ENCODE measurements around the gene IL31. TPM values are rescaled to one million over a fixed set of nuclear protein-coding genes. Genes with fewer than 3 reads are reported as not detected.
"Not testable (repeated sequence)": the region's sequence is repeated elsewhere in the genome, so short reads cannot be mapped to it uniquely, and the experiment has no call there.

The IL31 gene
- total RNA-seq, 1 donor from 2014 or later: not detected

DNA sequence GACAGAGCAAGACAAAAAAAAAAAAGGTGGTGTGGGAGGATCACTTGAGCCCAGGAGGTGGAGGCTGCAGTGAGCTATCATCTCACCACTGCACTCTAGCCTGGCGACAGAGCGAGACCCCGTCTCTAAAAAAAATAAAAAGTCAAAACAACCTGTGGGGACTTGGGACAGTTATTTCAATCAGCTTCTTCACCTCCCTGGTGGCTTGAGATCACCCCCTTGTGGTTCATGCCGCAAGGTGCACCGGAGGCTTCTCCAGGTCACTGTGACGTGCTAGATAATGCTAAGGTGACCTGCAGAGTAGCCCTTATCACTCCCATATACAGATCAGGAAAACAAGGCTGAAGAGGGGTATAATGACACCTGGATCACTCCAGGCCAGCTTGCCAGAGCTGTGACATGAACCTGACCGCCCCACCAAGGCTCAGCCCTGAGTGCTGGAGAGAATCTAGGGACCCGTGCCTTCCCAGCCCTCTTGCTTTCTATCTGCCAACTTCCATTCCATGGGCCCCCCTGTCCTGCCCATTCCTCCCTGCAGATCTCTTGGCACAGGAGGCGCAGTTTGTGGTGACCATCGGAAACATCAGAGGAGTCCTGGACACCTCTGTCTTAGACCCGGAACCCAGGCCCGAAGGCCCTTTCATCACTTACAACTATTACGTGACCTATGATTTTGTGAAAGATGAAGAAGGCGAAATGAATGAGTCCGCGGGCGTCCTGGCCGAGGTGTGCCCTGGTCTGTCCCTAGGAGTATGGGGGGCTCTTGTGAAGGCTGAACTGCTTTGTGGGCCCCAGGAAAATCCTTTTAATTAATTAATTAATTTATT lies 17.0 kb upstream of the IL31 start:
- no peak for DNase-seq

DNA sequence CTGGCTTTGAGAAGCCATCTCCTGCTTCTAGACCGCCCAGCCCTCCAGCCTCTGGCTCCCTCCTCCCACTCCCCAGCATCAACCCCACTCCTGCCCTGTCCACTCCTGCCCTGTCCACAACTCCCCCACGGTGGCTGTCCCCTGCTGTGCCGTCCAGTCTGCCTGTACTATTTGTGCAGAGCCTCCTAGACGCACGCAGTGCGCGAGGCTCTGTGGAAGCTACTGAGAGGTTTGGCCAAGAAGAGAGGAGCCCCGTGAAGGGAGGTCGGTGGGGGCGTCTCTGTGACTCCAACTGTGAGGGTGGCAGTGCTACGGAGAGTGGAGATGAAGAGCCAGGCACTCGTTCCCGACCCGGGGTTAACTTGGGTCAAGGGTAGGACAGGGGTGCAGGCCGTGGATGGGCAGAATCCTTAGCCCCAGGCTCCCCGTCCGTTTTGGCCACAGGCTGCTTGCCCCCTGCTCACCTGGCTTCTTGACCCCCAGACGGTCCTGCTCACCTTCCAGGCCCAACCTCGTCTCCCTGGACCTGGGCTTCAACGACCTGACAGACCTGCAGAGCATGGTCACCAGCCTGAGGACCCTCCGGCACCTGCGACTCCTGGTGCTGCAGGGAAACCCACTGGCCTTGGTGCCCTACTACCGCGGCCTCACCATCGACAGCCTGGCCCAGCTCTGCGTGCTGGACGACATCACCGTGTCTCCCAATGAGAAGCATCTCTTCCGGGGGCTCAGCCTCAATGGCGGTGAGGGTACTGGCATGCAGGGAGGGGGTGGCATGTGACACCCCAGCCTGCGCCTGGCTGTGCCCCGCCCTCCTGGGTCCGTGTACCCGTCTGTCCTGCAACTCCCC lies 15.8 kb upstream of the IL31 start:
- no peak for DNase-seq

DNA sequence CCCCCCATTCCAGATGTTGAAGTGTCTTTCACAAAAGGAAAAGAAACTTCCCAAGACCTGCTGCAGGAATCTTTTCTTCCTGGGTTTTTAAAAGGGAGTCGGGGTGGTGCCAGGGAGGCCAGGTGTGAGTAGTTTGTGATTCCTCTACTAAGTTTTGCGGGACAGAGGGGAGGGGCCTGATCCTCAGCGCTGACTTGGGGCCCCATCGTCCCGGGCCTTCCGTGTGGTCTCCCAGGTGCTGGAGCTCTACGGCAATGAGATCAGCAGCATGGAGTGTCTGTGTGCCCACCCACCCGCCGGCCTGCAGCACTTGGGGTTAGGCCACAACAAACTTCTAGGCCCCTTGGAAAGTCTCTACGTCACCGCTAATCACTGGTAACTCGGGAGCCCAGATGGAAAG lies 13.4 kb upstream of the IL31 start:
- DNase-seq: no peak

DNA sequence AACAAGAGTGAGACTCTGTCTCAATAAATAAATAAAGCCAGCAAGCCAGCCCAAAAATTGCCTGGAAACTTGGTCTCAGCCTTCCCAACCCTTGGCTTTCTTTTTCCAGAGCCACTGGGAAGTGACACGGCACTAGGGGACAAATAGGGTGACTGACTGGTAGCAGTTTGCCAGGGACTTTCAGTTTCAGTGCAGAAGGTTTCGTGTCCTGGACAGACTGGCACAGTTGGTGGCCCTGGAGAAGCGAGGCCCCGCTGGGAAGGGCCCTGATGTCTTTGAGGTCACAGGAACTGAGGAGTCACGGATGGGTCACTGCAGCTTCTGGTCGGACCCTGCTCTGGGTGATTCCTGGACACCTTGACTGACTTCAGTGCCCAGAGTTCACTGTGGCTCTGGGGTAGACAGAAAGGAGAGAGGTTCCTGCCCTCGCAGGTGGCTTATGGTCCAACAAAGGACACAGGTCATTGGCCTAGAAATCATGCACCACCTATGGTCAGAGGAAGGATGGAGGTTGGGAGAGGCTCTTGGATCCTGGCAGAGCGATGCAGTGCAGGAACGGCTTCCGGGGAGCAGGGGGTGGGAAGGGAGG lies 11.6 kb upstream of the IL31 start:
- no peak for DNase-seq

DNA sequence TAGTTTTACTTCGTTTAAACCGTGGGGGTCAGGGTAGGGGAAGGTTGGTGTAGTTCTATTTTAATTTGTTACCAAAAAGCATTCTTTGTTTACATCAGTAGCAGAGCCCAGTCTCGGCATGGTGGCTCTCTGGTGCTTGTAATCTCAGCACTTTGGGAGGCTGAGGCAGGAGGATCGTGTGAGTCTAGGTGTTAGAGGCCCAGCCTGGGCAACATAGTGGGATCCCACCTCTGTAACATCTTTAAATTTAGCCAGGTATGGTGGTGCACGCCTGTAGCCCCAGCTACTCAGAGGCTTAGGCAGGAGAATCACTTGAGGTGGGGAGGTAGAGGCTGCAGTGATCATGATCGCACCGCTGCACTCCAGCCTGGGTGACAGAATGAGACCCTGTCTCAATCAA lies 11.1 kb upstream of the IL31 start:
- no peak for DNase-seq

DNA sequence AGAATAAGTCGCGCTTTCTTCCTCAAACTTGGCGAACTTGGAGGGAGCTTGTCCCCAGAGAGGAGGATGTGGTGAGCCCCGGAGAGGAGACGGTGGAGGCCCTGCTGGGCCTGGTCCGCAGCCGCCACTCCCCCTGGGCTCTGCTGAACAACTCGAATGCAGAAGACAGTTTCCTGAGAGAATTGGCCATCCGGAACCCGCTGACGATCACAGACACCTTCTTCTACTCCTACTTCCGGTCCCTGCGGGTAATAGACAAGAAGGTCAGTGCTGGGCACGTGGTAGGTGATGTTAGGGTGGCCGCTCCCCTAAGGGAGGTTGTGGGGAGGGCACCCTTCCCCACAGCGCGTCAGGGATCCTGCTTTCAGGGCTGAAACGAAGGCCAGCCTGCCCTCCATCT lies 10.5 kb upstream of the IL31 start:
- DNase-seq: no peak

DNA sequence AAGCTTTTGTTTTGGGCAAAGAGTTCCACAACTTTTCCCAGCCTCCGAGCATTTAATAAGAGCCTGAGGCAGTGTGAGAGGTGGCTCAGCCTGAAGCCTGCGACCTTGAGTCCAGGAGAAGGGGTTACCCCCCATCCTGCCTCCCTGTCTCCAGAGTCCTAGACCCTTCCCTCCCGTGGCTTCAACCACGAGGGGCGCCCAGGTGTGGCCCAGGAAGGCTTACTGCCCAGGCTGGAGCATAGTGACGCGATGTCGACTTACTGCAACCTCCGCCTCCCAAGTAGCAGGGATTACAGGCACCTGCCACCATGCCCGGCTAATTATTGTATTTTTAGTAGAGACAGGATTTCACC lies 9.5 kb upstream of the IL31 start:
- DNase-seq: no peak

DNA sequence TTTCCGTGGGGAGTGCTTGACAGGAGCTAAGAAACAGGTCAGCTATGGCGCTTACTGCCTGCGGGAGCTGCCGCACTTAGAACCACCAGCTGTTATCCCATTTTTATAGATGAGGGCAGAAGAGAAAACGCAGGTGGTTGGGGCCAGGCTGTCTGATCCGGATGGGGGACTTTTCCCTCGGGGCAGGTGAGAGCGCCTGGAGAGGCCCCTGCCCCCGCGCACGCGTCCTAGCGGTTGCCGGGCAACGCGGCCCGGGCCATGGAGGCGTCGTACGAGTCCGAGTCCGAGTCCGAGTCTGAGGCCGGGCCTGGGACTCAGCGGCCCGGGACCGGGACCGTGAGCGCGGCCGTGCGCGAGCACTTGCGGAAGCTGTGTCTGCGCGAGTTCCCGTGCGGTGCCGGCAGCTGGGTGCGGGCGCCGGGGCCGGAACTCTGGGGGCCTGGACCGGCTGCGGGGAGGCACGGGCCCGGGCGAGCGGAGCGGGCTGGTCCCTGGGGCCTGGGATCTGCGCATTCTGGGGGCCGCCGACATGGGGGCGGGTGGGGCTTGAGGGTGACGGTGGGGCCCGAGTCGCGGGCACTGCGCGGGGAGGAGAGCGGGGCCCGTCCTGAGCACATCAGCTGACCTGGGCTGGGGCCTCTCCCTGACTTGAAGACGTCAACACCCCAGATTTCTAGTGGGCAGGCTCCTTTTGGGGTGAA lies 9.0 kb upstream of the IL31 start, which contains the start of gene LRRC43:
LRRC43 (plus strand) TSS at position 237 of the 701 bp plus-strand sequence; CDS start at position 259, 22 bp downstream.
- DNase-seq: no peak

DNA sequence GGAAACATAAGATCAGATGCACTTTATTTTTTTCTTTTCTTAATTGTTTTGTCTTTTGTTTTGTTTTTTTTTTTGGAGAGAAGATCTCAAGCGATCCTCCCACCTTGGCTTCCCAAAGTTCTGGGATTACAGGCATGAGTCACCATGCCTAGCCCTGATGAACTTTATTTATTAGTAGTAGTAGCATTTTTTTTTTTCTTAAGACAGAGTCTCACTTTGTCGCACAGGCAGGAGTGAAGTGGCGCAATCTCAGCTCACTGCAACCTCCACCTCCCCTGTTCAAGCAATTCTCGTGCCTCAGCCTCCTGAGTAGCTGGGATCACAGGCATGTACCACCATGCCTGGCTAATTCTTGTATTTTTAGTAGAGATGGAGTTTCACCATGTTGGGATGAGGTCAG lies 2.5 kb upstream of the IL31 start:
- not testable (repeated sequence) for DNase-seq

DNA sequence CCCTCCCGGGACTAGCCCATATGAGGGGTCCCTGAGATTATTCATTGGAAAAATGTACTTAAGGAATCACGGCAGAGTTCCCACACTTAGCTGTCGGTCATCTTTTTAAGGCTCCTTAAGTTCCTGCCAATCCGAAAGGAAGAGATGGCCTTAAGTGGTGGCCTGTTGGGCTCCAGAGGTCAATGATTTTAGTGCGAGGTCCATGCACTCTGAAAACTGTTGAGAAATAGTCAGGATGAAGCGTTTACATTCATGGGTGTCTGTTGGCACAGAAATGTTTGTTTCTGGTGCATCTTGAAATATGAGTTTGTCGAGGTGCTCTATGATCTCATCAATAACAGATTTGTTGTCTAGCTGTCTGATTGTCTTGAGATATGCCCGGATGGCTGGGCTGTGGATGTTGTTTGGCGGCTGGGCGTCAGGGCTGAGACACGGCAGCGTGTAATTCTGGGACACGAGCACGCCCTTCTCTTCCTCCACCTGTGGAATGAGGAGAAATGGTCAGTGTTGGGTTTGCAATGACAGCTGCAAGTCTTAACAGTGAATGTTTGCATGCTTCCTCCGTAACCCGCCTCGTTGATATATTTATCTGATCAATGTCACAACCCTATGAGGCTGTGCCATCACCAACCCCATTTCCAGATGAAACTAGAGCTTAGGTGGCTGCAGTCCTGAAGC lies 1.6 kb downstream of the IL31 start:
- DNase-seq: no peak

DNA sequence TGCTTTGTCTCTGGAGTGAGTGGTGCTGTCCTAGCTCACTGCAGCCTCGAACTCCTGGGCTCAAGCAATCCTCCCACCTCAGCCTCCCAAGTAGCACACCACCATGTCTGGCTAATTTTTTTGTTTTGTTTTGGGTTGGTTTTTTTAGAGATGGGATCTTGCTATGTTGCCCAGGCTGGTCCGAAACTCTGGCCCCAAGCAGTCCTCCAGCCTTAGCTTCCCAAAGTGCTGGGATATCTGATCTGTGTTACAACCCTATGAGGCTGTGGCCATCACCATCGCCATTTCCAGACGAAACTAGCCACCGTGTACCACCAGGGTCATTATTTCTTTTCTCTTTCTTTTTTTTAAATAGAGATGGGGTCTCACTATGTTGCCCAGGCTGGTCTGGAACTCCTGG lies 2.6 kb downstream of the IL31 start:
- DNase-seq: no peak

DNA sequence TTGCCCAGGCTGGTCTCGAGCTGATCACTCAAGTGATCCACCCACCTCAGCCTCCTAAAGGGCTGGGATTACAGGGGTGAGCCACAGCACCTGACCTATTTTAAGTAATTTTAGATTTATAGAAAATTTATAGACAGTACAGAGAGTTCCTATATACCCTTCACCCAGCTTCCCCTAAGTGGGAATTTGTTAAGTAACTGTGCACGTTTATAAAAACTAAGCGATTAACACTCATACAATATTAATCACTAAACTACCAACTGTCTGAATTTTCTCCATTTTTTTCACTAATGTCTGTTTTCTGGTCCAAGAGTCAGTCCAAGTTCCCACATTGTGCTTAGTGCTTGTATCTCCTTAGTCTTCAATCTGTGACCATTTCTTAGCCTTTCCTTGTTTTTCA lies 5.5 kb downstream of the IL31 start:
- no peak for DNase-seq

DNA sequence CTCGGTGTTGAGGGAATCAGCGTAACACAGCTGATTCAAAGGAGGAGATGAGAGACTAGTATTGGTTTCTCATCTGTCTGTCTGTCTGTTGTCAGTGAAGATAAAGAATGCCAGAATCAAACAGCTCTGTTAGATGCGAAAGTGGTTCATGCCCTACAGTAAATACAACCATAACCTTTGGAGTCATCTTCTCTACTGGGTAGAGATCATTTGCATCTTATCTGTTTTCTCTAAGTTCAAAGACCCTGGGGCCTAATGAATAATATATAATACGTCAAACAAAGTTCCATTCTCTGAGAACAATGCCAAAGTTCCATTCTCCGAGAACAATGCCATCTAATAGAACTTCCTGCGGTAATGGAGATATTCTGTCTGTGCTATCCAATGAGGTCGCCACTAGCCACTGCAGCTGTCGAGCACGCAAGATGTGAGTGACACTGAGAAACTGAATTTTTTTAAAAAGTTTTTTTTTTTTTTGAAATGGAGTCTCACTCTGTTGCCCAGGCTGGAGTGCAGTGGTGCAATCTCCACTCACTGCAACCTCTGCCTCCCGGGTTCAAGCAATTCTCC lies 6.6 kb downstream of the IL31 start:
- DNase-seq: no peak

DNA sequence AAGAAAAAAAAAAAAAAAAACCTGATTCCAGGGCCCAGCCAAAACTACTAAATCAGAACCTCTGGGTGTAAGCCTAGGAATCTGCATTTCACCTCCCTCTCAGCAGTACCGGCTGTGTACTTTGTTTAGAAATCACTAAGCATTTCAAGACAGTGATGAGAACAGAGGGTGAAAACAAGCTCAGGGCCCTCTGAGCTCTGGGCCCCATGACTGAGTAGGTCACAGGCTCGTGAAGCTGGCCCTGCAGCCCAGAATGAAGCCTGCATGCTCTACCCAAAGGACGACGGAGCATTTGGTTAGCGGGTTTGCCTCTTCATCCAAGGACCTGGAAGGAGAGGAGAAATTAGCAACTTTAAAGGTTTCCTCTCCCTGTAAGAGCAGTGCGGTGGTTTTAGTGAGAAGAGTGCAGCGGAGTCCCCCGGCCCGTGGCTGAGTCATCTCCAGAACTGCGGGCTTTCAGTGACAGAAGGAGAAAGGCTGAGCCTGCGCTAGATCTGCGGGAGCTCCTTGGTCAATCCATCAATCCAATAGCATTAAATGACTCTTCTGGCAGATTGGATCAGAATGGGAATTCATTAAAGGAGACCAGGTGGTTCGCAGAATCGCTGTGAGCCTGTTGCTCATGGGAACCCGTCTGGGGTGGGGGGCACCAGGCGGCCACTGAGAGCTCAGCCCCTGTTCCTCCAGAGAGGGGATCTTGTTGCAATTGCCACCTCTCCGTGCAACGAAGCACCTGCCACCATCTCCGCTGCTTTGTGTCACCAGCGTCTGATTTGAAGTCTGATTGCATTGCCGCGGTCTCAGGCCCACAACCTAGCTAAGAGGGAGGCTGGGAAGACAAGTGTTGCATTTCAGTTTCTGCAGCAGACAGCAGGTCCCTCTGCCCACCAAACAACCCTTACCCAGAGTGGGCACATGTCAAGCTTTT lies 7.3 kb downstream of the IL31 start:
- no peak for DNase-seq

DNA sequence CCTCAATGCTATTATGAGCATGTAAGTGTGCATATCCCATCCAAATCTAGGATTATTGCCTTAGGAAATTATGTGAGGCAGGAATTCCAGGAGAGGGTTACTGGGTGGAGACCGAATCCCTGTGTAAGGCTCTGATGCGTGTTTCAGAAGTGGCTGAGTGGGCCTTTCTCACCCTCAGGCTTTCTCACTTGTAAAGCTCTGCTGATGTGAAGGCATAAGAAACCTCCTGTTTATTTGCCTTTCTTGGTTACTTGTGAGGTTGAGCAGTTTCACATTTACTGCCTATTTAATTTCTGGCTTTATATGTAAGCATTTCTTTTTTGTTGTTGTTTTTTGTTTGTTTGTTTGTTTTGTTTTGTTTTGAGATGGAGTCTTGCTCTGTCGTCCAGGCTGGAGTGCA lies 11.0 kb downstream of the IL31 start:
- no peak for DNase-seq

DNA sequence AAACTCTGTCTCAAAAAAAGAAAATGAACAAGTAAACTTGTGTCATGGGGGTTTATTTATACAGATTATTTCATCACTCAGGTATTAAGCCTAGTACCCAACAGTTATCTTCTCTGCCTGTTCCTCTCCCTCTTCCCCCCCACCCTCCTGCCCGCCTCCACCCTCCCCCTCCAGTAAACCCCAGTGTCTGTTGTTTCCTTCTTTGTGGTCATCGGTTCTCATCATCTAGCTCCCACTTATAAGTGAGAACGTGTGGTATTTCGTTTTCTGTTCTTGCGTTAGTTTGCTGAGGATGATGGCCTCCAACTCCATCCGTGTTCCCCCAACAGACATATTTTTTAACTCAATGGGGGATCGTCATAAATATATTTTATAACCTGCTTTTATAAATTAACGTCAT lies 12.3 kb downstream of the IL31 start:
- no peak for DNase-seq

DNA sequence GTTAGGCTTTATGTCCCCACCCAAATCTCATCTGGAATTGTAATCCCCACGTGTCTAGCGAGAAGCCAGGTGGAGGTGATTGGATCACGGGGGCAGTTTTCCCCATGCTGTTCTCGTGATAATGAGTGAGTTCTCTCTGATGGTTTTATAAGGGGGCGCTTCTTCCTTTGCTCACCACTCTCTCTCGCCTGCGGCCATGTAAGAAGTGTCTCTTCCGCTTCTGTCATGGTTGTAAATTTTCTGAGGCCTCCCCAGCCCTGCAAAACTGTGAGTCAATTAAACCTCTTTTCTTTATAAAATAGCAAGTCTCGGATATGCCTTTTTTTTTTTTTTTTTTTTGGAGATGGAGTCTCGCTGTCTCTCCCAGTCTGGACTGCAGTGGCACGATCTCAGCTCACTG lies 13.3 kb downstream of the IL31 start:
- DNase-seq: no peak

DNA sequence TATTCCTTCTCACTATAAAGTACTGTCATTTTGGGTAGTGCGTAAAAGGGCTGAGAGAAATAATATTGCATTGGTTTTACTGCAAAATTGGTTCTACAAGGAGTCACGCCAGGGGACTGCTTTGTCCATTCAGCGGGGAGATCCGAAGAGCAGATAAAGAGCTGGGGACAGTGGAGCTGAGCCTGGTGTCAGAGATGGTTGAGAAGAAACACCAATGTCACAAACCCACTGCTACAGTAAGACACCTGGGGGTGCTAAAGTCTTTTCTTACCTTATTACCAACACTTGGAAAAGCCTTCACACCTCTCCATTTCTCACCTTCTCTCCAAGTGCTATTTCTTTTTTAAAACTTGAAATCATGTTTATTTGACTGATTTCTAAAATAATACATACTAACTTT lies 14.1 kb downstream of the IL31 start:
- no peak for DNase-seq

DNA sequence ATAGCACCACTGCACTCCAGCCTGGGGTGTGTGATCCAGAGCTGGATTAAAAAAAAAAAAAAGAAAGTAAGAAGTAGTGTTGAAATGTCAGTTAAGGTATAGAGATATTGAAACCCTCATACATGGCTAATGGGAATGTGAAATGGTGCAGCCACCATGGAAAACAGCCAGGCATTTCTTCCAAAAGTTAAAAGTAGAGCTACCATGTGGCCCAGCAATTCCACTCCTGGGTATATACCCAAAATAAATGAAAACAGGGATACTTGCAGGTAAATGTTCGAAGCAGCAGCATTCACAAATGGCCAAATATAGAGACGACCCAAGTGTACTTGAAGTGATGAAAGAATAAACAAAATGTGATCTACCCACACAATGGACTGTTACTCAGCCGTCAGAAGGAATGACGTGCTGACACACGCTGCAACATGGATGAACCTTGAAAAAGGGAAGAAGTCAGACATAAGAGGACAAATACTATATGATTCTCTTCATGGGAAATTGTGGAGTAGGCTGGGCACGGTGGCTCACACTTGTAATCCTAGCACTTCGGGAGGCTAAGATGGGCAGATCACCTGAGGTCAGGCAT lies 15.2 kb downstream of the IL31 start:
- DNase-seq: no peak

DNA sequence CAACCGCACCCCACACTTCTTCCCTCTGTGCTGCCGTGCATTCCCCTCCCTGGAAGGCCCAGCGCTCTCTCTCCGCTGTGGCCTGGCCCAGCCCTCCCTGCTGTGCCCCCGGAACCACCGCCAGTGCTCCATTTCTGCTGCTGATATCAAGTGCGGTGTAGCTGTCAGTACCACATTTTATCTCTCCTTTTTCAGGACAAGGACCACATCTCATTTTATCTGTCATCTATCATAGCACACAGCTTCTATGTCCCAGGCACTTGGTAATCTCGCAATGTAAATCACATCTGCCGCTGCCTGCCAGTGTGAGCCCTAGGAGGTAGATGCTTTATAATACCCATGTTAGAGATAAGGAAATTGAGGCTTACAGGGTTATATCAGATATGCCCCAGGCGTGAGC lies 18.3 kb downstream of the IL31 start:
- no peak for DNase-seq
